ENCODE results near the gene GDPD3.
"Not testable (repeated sequence)": the region's sequence is repeated elsewhere in the genome, so short reads cannot be mapped to it uniquely, and the experiment has no call there.

GDPD3 gene

DNA sequence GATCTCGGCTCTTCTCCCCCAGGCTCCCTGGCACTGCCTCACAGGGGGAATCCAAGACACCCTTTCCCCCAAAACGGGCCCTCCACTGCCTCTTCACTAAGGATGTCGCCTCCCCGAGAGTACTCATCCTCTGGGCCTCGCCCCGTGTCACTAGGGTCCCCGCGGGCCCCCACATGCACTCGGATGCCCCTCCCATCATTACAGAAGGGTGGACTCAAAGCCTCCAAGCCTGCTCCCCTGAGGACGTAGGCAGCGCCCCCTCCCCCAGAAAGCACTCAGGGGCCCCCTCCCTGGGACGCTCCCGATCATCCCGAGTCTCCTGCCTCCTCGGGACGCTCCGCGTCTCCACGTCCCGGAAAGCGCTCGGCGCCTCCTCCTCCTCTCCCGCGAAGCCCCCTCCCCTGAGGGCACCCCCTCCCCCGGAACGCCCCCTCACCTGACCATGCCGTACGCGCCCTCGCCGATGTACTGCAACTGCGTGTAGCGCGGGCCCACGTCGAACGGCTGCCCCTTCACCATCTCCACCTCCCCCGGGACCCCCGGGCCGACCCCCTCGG, 9.3 kb upstream of the GDPD3 start:
- DNase-seq = peak; percentile 20

DNA sequence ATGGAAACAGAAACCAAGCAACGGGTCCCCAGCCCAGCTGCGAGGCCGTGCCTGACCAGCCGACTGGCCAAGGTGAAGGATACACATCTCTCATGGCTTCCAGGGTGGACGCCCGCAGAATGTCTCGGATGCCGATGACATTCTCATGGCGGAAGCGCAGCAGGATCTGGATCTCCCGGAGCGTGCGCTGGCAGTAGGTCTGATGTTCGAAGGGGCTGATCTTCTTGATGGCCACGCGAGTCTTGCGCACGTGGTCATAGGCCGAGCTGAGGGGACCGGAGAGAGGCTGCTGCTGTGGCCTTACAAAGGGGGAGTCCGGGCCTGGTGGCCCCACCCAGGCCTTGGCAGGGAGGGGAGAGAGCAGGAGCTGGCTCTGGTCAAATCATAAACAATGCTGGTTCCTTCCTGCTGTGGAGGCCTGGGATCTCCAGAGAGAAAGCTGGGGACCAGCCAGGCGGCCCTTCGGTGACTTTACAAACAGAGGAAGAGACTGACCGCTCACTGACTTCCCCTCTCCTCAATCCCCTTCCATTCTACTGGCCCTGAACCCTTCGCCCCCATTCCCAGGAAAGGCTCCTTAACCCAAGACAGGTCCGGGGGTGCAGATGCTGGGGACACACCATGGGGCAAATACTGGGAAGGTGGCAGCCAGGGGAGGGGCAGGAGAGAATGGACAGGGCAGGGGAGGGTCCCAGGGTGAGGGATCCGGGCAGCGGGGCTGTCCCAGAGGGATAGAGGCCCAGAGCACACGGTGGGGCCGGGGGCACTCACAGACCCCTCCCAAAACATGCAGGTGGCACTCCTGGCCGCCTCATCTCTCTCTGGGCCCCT, 8.6 kb upstream of the GDPD3 start:
- DNase-seq = no peak

DNA sequence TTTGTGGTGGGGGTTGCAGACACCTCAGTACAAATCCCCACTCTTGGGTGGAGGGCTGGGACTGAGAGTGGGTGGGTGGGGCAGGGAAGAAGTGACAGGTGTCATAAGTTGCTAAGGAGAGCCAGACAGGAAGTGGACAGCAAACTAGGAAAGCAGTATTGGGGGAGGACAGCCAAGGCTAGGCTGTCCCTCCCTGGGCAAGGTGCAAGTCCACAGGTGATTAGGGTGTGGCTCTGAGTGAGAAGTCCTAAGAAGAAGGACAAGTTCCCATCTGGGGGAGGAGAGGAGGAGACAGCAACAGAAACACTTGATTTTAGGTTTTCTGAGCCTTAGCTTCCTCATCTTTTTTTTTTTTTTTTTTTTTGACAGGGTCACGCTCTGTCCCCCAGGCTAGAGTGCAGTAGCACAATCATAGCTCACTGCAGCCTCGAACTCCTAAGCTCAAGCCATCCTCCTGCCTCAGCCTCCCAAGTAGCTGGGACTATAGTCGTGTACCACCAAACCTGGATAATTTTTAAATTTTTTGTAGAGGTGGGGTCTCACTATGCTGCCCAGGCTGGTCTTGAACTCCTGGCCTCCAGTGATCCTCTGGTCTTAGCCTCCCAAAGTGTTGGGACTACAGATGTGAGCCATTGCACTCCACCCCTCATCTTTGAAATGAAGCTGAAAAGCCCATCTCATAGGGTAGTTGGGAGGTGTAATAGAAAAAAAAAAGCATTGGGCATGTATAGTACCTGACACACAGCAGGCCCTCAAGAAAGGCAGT, 7.2 kb upstream of the GDPD3 start:
- DNase-seq = no peak

DNA sequence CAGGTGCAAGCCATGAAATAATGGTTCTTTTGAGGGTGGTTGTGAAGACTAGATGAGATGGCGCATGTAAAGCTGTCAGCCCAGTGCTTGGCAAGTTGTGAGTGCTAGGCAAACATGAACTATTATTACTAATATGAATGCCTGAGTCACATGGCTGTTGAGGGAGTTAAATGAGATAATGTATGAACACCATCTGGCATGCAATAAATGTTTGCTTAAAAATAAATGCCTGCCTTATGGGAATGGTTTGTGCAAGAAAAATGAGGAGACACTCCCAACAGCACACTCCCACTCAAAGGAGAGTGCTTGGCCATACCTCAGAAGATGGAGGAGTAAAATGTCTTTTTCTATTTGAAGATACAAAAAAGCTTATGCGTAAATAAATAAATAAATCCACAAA, 6.1 kb upstream of the GDPD3 start:
- no peak for DNase-seq

DNA sequence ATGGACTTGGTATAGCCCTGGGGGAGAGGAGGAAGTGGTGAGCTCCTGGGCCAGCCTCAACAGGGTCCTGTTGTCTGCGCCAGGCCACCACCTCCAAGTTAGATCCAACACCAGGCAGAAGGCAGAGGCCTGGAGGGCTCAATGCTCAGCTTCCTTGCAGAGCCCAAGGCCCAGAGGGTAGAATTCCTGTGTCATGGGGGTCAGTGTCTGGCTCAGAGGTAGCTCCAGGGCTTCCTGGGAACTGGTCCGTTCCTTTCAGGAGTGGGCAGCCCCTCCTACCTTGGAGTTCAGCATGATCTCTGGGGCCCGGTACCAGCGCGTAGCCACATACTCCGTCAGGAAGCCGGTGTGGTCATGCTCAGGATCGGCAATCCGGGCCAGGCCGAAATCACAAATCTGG, 4.4 kb upstream of the GDPD3 start:
- no peak for DNase-seq

DNA sequence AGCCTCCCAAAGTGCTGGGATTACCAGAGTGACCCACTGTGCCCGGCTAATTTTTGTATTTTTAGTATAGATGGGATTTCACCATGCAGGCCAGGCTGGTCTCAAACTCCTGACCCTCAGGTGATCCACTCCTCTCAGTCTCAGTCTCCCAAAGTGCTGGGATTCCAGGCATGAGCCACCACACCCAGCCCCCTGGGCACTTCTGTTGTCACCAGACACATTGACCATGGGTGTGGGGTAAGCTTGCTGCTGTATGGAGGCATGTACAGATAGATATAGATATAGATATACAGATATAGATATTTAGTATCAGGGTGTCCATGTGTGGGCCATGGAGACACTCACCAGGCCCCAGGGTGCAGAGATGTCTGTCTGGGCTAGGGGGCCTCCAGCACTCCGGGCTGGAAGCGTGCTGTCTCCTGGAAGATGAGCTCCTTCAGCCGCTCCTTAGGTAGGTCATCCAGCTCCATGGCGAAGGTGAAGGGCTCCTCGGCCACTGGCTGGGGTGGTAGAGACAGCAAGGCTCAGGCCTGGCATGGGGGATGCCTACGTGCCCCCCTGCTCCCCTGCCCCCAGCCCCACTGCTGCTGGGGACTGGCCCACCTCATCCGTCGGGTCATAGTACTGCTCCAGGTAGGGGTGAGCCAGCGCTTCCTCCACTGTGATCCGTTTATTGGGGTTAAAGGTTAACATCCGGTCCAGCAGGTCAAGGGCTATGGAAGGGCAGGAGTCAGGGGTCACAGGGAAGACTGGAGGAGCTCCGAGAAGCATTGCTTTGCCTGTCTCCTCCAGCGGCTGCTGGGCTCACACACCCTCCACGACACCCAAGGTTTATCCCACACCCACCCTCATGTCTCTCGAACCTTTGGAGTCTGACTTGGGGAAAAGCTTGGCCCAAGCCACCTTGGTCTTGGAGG, 3.2 kb upstream of the GDPD3 start:
- DNase-seq = no peak

DNA sequence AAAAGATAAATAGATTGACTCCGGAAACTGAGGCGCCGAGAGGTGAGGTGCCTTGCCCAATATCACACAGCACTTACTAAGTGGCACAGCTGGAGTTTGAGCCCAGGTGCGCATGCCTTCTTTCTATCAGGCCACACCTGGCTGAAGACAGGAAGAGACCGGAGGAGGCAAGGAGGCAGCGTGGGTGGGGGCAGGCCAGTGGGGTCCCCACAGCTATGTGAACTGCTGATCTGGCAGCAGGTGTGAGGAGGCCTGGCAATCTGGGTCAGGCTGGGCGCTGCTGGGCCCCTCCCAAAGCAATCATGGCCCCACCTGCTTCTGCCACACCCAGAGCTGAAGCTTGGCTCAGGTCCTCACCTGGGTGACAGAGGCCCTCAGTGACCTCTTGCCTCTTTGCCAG, 1.9 kb upstream of the GDPD3 start:
- DNase-seq = no peak

DNA sequence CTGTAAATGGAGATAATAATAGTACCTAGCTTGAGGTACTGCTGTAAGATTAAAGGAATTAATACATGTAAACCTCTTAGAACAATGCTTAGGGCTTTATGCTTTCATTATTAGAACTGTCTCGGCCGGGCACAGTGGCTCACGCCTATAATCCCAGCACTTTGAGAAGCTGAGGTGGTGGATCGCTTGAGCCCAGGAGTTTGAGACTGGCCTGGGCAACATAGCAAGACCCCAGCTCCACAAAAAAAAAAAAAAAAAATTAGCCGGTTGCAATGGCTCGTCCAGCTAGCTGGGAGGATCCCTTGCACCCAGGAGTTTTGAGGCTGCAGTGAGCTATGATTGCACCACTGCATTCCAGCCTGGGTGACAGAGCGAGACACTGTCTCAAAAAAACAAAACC, 1.5 kb upstream of the GDPD3 start:
- DNase-seq = not testable (repeated sequence)

DNA sequence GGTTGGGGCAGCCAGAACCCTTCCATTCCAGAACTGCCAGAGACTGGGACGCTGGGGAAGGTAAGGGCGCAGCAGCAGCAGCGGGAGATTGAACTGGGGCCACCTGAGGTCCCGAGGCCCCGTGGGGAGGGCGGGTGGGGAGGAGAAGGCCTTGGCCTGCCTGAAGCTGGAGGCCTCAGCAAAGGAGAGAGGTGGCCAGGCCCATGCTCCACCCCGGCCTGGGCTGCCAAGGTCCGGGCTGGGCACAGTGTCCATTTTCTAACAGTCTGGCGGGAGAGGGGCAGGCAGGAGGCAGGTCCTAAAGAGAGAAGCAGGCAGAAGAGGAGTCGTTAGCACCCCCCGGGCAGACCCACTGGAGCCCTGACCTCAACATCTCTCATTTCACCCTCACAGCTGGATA, 1.1 kb upstream of the GDPD3 start:
- DNase-seq = no peak

DNA sequence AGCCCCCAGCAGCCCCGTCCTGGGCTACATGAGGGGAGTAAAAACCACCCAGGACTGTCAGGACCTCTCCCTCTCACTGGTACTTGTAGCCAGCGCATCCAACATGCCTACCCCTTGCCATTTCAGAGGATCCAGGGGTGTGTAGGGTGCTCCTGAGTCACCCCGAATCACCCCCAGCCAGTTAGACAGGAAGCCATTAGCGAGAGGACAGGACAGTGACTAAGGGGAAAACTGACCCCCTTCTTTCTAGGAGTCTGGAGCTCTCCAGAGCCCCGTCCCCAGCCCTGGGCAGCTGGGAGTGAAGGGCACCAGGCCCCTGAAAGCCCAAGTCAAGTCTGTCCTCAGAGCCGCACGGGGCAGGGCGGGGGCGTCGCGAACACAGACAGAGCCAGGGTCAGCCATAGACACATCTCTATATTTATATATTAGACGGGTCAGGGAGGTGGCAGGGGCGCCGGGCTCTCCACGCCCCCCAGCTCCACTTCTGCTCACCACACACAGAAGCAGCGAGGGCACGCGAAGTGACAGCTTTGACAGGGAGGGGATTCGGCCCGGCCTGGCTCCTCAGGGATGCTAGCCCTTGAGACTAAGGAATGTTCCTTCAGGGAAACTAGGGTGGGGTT, 485 bp upstream of the GDPD3 start:
- DNase-seq = no peak

DNA sequence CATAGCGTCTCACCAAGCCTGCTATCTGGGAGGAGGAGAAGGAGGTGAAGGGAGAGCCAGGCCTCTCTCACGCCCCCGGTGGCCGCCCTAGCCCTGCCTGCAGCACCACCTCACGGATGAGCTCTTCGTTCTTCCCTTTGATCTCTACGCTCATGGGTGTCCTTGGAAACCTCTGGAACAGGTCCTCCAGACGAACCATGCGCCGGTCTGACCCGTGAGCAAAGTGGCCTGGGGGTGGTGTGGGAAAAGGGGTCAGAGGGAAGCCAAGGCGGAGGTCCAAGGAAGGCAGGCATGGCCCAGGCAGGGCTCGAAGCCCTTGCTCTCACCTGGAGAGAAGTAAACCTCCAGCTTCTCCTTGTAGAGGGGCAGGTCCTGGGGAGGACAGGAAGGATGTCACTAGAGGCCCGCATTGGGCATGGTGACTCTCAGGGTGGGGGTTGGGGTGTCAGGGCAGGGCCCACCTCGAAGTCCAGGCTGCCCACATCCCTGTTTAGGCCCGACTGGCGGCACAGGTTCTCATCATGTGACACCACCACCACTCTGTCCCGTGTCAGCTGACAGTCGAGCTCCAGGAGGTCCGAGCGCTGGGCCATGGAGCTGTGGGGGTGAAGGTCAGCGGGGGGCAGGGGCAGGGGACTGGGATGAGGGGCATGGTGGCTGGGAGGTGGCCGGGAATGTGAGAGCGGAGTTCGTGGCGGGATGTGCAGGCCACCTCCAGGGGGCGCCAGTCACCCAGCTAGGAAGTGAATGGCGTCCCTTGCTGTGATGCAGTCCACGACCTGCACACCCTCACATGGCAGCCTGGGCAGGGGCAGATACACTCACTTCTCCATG, 923 bp downstream of the GDPD3 start:
- DNase-seq = peak; percentile 65

DNA sequence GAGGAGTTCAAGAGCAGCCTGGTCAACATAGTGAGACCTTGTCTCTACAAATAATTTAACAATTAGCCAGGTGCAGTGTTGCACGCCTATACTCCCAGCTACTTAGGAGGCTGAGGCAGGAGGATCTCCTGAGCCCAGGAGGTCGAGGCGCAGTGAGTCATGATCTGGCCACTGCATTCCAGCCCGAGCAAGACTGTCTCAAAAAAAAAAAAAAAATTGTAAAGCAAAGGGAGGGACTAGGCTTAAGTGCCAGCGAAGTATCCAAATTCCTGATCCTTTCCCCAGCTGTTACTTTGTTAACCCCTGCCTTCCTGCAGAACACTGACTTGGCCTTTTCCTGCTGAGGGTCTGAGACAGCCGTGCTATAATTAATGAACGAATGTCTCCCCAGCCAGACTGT, 2.7 kb downstream of the GDPD3 start:
- no peak for DNase-seq

DNA sequence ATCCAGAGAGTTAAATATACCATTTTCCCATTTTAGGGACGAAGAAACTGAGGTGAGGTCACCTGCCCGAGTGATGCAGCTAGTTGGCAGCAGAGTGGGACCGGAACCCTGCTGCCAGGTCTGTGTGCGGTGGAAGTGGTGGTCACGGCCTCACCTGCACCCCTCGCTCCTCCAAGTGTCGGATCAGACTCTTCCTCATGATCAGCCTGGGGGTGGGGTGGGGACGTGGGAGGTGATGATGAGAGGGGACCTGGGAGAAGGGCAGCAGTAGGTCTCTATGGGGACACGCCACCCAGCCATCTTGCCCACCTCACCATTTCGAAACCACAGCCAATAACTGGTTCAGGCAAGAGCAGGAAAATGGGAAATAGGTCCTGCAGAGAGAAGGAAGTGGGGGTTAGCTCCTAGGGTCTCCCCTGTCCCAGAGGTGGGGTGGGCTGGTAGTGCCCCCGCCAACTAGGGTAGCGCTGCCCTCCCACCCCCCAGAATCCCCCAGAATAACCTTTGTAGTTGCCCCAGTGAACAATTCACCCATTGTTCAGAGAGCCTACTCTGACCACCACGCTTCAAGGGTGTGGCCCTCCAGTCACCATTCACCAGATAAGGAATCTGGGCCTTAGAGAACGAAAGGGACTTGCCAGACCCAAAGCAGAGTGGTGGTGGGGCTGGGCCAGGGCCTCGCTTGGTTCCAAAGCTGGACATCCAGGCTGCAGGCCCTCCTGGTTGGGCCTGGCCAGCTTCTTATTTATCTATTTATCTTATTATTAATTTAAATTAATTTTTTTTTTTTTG, 5.1 kb downstream of the GDPD3 start:
- DNase-seq = no peak

DNA sequence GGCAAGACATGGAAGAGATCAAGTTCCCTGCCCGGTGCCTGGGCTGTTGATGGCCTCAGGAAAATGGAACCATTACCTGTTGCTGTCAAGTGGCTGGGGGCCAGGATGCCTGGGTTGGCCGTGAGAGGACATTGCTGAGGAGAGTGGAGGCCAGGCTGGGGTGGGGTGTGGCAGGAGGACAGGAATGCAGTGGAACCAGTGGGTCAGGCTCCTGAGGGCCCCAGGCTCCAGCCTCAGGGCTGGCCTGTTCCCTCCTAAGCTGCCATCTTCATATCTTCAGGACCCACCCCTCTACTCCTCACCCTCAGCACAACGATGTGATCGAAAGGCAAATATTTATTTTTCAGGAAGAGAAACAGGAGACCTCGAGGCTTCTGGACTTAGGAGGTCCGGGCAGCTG, 8.8 kb downstream of the GDPD3 start:
- no peak for DNase-seq

DNA sequence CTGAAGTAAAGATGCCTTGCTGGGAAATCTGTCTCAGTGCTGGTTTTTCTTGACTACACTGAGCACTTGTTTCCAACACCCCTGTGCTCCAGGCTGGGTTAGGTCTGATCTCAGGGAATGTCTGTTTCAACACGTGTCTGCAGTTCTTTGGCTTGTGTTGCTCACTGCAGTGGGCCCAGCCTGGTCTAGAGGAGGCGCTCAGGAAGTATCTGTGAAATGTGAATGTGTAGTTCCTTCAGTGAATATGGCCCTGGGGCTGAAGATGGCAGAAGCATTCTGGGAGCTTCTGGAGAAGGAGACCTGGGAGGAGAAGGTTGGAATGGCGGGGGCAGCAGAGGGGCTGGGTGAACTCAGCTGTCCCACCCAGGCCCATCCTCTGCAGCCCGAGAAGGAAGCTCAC, 9.2 kb downstream of the GDPD3 start:
- DNase-seq = no peak

DNA sequence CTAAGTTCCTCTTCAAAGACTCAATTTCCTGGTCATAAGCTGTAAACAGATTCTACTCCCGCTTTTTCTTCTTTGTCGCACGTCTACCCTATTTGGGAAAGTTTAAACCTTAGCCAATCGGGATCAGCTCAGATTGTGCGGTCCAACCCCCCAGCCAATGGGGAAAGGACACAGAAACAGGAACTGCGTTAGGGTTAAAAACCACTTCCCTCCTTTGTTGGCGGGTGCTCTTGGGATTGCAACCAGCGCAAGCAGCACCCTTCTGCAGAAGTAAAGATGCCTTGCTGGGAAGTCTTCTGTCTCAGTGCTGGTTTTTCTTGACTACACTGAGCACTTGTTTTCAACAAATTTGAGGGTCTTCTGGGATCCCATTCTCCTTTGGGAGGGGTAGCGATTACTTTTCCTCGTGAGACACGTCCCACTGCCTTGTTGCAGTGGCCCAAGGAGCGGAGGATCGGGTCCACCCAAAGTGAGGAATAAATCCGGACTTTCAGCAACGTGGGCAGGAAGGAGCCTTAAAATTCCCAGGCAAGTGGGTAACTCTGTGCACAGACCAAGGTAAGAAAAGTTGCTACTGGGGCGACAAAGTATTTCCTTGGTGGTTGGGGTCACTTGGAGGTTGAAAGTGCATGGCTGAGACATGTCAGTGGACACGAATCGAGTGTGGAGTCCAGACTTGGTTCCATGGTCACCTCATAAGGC, 16.3 kb downstream of the GDPD3 start:
- no peak for DNase-seq

DNA sequence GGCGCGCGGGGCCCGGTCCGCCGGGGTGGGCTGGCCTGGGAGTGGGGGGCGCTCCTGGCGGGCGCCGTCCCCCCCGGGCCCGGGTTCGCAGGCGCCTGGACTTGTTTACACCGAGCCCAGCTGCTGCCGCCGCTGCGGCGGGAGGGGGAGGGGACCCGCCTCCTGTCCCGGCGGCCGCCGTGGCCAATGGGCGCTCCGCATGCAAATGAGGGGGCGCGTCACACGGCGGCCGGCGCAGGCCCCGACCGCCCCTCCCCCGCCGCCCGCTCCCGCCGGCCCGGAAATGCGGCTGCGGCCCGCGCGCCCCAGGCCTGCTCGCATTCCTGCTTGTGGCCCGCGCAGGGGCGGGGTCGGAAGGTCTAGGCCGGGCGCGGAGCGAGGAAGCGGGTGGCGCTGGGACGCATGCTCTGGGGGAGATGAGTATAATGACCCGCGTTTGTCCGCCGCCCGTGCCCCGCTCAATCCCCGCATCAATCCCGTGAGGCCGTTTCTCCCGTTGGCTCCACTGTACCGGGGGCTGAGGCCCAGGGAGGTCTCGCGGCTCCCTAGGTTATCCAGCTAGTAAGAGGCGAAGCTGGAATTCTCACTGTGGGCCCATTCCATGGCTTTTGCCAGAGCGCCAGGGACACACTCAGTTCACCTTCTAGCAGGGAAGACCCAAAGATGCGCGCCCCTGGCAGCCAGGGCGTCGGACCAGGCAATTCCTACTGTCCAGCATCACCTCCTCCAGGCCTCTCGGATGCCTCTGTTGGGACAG, 17.1 kb downstream of the GDPD3 start, which contains the start of gene YPEL3:
Gene YPEL3, minus strand, starts transcription at position 109 of the 757 bp plus-strand sequence. CDS start 731 bp downstream, outside the sequence.
- DNase-seq = peak; percentile 88

DNA sequence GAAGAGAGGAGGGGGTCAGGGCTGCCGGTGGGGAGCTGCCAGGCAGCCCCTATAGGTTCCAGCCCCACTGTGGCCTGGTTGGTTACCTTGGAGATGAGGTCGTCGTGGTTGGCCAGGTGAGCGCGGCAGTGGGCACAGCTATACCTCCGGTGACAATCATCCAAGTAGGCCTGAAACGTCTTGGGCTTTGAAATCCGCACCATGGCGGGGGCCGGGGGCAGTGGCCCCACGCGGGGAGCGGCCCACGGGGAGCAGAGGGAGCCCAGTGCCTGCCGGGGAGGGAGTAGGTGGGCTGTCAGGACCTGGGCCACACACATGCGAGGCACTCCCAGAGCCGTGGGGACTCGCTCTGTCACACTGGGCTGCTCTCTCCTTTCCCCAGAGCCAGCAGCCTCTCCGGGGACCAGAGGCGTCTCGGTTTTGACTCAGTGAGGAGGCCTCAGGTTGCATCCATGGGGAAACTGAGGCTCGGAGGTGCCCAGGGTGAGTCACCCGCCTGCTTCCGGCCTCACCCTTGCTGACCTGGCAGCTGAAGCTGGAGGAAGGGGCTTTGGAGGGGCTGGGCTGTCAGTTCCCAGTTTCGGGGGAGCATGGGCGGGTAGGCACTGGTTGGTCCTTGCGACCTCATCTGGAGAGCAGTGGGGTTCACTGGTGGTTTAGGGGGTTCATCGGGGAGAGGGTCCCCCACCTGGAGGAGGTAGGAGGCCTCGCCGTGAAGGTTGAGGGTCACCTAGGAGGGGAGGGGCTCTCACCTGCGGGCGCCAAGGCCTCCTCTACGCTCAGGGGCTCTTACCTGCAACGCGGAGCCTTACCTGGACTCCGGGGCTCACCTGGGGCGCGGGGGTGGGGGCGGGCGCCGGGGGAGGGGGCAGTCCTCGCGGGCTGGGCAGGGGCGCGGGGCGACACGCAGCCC, 17.9 kb downstream of the GDPD3 start:
- no peak for DNase-seq

Measured in stimulated activated CD4-positive, alpha-beta T cell treated with anti-CD3 and anti-CD28 coated beads, Interleukin-4, amount 100 ng/mL, for 1 hour (primary cell).